Suppressor macrophage (primary cell): ENCODE measurements around the gene TSPAN3.

ENCODE experiments used
- DNase-seq, 4 experiments: peaks; one replicate each; pipeline ENCODE4 v3.0.0-alpha.2; 2020 to 2022
- total RNA-seq, 17 experiments: gene quantifications; one replicate each; lab custom pipeline; 2026; ENCODE audit warnings: mixed read lengths in 6 of 17, inconsistent platforms in 3 of 17; lab: John Stamatoyannopoulos, UW

Gene TSPAN3
- 103 to 197 (median 154) reads per million in 17 experiments for total RNA-seq

- peak; percentile 94 to 97 (median 96) for DNase-seq
Observed at GRCh38 chr15:77070495-77071304, at the start of gene TSPAN3. Gene TSPAN3 (minus strand): TSS chr15:77071109. CDS start chr15:77070954, 155 bp downstream.

- DNase-seq = no peak
Observed at GRCh38 chr15:77120576-77120975, 49.7 kb upstream of the TSPAN3 start.

- DNase-seq = no peak
Observed at GRCh38 chr15:77119446-77119845, 48.5 kb upstream of the TSPAN3 start.

GRCh38 chr15:77118882-77119321, 48.0 kb upstream of the TSPAN3 start:
- peak; percentile 70 to 82 (median 77) for DNase-seq

DNA sequence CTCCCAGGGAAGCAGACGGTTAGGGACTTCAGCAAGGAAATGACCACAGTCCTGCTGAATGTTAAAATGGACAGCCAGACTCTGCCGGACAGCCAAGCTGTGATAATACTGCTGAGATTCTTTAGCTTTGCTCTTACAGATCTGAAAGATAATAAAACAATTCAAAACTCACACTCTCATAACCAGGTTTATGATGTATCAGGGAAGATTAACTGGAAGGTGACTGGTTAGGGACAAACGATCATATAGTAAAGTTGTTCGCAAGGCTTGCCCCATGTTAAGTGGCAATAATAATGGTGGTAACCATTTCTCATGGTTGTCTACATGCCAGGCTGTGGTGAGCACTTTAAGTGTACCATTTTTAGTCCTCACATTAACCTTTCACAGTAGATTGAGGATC, 44.3 kb upstream of the TSPAN3 start:
- no peak for DNase-seq

DNA sequence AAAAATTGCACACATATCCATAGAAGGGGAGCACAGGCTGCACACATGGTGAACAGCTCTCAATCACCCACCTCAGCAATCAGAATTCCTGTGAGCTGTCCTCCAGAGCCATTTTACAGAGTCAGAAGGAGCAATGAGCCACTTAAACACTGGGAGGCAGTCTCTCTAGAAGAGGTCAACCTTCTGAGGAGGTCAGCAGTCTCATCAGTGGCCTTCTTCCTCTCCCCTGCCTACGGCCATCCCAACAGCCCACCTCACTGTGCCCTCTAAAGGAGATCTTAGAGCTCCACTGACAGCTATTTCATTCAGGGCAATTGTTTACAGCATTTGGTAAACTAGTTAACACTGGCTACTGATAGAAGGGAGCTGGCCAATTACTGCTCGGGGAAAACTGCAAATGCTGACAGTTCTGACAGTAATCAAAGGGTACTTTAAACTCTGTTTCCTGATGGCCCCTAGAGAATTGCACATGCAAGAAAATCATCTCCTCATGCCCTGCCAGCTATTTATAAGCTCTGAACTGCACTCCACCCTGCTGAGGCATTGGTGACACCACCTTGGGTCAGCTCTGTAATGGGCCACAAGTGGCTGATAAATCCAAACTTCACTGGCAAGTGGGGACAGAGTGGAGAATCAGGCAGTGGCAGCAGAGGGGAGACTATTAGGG, 42.1 kb upstream of the TSPAN3 start:
- no peak for DNase-seq

DNA sequence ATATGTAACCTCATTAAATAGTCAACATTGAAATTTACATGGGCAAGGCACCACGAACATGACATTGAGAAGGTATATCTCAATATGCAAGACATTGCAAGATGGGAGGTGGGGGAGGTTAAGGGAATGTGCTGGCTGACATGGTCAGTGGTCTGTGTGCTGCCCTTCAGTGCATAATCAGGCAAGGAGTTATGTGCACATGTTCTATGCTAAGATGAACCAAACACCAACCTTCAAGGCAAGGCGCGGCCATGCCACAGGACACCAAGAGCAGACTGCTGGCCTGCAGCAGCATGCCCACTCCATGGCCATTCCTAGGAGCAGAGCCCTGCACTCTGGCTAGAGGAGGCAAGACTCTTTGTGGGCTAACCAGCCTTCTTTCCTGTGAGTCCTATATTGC, 40.9 kb upstream of the TSPAN3 start:
- DNase-seq = no peak

GRCh38 chr15:77107531-77108355, 36.8 kb upstream of the TSPAN3 start:
- DNase-seq = peak in 3 of 4 experiments; percentile 17 to 51 (median 45)

DNA sequence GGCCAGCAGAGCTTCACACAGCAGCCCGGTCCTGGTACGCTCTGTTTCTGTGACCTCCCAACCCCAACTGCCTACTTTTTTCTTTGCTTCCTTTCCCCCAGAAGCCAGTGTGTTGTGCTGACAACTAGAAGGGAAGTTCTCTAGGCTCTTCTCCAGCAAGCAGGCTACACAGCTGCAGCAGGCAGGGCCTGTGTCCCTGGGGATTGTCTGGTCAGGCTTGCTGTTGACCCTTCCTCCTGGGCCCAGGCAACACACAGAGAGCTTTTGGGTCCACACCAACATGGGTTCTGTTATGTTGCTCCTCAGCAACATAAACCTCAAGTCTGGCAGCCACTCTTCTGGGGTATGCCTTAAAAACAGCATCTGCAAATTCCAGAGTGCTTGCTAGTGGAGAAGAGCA, 36.2 kb upstream of the TSPAN3 start:
- no peak for DNase-seq

DNA sequence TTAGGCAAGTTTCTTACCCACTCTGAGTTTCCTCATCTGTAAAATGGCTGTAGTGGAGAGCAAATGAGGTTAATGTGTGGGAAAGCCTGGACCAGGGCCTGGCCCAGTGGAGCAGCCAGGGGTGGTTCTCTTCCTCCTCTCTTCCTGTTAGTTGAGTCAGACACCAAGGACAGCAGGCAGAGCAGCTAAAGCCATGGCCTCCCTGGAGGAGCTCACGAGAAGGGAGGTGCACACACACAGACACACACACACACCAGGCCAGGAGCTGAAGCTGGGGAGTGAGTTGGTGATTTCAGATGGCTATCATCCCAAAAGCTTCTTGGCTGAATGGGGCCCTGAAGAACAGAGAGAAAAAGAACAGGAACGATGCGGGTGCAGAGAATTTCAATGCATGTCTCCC, 33.2 kb upstream of the TSPAN3 start:
- peak in 1 of 4 experiments; percentile 16 for DNase-seq

DNA sequence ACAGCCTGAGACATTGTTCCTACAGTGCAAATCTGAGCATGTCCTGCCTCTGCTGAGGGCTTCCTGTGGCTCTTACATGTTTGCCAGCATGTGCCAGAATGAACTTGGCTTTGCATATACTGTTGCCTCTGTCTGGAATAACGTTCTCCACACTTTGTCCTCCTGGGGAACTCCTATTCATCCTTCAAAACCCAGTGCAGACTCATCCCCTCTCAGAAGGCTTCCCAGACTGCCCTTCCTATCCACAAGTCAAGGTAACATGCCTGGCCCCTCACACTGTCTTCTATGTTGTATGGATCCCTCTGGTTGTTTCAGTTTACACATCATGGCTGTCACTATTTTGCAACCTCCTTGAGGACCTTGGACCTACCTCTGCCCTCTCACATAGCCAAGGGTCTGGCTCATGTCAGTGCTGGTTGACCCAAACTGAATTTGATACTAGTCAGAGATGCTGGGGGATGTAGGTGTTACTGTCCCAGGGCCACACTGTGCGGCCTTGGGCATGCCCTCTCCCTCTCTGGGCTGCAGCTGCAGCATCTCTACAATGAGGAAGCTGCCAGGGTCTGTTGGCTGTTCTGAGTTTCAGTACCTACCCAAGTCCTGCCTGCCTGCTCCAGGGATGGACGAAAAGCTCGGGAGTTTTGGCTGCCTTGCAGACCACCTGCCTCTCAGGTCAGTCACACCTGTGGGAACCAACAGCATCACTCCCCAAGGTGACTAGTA, 29.0 kb upstream of the TSPAN3 start:
- DNase-seq = no peak

GRCh38 chr15:77098572-77098971, 27.7 kb upstream of the TSPAN3 start:
- no peak for DNase-seq

DNA sequence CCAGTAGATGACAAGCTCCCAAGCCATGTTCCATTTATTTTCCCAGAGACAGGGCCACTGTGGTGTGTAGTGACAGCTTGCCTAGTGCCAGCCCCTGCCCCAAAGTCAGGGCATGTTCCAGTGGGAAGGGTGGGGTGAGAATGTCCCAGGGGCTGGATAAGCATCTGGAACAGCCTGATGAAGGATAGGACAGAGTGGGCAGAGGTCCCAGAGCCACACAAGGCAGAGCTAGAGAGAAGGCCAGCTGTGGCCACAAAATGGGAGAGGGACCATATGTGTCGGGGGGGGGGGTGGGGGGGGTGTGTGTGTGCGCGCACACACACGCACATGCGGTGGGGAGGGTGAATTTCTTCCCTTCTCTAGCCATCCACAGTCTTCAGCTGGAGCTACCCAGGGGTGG, 27.0 kb upstream of the TSPAN3 start:
- DNase-seq = no peak

GRCh38 chr15:77097248-77097721, 26.4 kb upstream of the TSPAN3 start:
- peak in 2 of 4 experiments; percentile 16 to 21 for DNase-seq

DNA sequence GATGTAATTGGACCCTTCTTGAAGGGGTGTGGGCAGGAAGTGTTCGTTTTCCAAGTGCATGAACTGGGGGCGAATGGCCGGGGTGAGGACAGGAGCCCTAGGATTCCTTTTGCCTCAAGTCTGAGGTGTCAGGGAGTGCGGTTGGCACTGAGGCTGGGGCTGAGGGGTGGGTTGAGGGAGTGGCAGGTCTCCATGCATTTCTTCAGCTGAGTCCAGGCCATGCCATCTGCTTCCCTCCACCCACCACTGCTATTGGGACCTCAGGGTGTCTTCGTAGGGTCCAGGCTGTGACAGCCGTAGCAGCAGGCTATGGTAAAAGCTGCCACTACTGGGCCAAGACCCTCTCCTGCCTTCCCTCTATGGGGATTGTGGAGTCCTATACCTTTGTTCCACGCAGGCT, 25.6 kb upstream of the TSPAN3 start:
- no peak for DNase-seq

- DNase-seq = no peak
Observed at GRCh38 chr15:77096138-77096537, 25.2 kb upstream of the TSPAN3 start.

DNA sequence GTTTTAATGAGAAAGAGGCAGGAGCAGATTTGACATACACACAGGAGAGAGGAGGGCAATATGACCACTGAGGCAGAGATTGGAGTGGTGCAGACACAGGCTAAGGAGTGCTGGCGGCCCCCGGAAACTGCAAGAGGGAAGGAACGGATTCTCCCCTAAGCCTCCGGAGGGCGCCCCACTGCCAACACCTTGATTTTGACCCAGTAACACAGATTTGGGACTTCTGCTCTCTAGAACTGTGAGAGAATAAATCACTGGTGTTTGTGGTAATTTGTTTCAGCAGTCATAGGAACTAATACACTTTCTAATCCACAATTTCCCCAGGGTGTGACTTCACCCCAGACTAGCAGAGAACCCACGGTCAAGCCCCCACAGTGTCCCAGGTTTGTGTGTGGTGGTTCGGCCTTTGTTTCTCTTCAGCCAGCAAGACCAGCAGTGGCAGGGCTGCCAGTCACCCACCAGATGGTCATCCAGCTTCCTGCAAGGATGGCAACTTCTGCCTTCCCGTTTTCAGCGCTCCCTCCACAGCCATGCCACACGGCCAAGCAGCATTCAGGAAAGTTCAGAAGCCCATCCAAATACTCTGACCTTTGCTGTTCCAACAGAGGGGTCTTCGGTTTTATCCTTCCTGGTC, 23.6 kb upstream of the TSPAN3 start:
- peak in 2 of 4 experiments; percentile 36 to 43 for DNase-seq

DNA sequence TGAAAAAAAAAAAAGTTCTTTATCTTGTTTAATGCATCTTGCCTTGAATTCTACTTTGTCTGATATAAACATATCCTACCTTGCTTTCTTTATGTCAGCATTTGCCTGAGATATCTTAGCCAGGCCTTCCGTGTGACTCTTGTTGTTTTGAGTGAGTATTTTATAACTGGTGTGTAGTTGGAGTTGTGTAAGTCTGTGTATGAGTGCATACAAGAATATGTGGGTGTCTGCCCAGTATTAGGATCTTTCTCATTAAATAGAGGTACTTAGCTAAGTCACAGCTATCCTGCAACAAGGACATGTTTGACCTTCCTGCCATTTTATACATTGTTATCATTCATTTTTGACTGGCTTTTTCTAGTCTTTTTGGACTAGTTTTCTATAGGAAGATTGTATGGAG, 22.5 kb upstream of the TSPAN3 start:
- DNase-seq = peak in 2 of 4 experiments; percentile 42 to 57

- DNase-seq = no peak
Observed at GRCh38 chr15:77091097-77091496, 20.2 kb upstream of the TSPAN3 start.

GRCh38 chr15:77087213-77087612, 16.3 kb upstream of the TSPAN3 start:
- no peak for DNase-seq

DNA sequence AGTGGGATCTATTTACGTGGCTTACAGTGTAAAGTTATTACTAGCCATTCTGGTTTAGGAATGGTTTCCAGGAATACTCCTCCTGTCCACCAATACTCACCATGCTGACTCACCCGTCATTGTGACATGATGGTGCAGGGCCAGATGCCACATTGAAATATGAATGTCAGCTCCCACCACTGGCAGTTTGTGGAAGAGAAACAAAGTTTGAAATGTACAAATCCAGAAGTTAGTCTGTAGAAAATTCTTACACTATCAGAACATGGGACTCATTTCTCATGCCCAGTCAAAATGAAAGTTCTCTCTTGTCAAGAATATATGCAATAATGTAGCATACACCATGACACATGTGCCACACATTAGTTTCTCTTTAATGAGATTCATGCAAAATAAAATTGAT, 14.4 kb upstream of the TSPAN3 start:
- peak; percentile 66 to 78 (median 70) for DNase-seq

DNA sequence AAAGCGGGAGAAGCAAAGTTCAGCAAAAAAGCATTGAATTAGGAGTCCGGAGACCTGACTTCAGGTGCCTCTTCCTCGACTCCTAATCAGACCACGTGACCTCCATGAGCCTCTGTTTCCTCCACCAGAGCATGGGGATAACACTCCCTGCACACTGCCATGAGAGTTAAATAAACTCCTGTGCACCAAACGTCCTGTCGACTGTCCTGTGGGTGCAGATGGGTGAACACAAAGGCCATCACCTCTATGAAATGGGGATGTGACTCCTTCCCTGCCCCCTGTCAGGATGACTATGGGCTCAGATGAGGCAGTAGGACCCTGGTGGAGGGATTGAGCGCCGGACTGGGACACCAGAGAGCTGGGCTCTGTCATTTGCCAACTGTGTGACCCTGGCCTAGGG, 13.5 kb upstream of the TSPAN3 start:
- DNase-seq = no peak
